ENCODE measurements around the gene PROK2. TPM values are rescaled to one million over a fixed set of nuclear protein-coding genes. Genes with fewer than 3 reads are reported as not detected.

The PROK2 gene
- total RNA-seq, 6 experiments from 2014 or later: 0.31 to 0.78 (median 0.47) TPM

DNA sequence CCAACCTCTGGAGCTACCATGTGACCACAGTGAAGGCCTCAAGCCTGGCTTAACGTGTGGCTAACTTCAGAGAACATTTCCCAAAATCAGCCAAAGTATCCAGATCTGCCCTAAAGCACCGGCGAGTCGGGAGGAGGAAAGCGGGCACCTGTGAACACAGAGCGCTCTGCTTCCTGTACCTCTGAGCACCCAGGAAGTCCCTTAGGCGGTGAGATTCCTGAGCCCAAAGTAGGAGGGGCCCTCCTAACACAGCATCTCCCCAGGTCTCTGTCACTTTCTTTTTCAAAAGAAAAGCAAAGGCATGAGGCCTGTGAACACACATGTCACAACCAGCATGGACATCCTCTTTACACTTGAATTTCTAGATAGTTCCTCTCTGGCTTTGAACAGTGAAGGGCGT is 58.8 kb downstream of the PROK2 start:
- ATAC-seq (no peak), DNase-seq (no peak)
- no peak overlapping the region for H3K4me3 ChIP-seq
- WGBS (ENCODE audit: insufficient coverage, low coverage, low lambda C conversion rate, missing lambda C conversion rate): 83% methylated on average over 2 of the region's 8 CpGs
- H3K4me1 ChIP-seq: peaks cover 0 to 9% (median 0%) of the 10 kb centered on the region in 4 donors
- H3K27ac ChIP-seq: peak overlapping the region in 1 of 3 donors; percentile 62
- intact Hi-C loops (cut with DNase I): no loop called here
- no peak for TF ChIP-seq POLR2A (IDR thresholded peaks at IDR 0.05)
- TF ChIP-seq, protein P1, sequence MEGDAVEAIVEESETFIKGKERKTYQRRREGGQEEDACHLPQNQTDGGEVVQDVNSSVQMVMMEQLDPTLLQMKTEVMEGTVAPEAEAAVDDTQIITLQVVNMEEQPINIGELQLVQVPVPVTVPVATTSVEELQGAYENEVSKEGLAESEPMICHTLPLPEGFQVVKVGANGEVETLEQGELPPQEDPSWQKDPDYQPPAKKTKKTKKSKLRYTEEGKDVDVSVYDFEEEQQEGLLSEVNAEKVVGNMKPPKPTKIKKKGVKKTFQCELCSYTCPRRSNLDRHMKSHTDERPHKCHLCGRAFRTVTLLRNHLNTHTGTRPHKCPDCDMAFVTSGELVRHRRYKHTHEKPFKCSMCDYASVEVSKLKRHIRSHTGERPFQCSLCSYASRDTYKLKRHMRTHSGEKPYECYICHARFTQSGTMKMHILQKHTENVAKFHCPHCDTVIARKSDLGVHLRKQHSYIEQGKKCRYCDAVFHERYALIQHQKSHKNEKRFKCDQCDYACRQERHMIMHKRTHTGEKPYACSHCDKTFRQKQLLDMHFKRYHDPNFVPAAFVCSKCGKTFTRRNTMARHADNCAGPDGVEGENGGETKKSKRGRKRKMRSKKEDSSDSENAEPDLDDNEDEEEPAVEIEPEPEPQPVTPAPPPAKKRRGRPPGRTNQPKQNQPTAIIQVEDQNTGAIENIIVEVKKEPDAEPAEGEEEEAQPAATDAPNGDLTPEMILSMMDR (IDR thresholded peaks at IDR 0.05): no peak
- H3K36me3 ChIP-seq: no peaks in the 10 kb centered on the region
- H3K9me3 ChIP-seq: no peaks in the 10 kb centered on the region
- no peaks in the 10 kb centered on the region for H3K27me3 ChIP-seq

DNA sequence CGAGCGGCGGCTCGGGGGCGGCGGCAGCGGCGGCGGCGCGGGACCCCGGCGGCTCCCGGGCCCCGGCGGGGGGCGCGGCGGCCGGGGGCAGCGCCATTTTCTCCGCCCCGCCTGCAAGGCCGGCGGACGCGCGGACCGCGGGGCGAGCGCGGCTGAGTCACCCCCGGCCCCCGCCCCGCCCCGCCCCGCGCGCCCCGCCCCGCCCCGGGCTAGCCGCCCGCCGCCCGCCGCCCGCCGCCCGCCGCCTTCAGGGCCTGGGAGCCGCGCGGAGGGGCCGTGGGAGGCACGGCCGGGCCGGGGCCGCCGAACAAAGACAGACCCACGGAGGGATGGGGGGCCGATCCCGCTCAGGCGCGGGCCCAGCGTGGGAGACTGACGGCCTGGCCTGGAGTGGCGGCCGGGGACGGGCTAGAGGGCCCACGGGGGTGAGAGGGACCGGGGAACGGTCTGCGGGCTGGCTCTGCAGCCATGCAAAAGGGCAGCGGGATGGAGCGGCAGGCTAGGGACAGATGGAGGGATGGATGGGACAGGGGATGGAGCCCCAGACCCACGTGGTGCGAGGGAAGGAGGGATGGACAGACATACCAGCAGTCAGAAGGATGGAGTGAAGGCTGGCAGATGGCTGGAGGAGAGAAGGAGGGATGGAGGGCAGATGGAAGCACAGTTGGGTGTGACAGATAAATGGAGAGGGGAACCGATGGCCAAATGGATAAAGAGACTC is 59.5 kb downstream of the PROK2 start, which contains the start of gene EIF4E3:
Gene EIF4E3, minus strand, starts transcription at position 132 of the 721 bp plus-strand sequence. Its CDS starts 35 bp downstream, at position 97.
- 13% methylated on average over 18 of the region's 80 CpGs for WGBS (ENCODE audit: insufficient coverage, low coverage, low lambda C conversion rate, missing lambda C conversion rate)
- Histone ChIP-seq H3K27me3 (no peaks in the 10 kb centered on the region), H3K9me3 (no peaks in the 10 kb centered on the region), H3K27ac (peak within 1 kb of the TSS; percentile 67 to 70 (median 68)), H3K4me1 (peaks cover 0 to 9% (median 0%) of the 10 kb centered on the region in 4 donors), H3K36me3 (no peaks in the 10 kb centered on the region), H3K4me3 (peak within 1 kb of the TSS; percentile 67 to 83 (median 72))
- ATAC-seq (peak; percentile 53 to 66 (median 55)), DNase-seq (peak; percentile 58 to 61 (median 59))
- no peak for TF ChIP-seq POLR2A (IDR thresholded peaks at IDR 0.05)
- TF ChIP-seq, protein P1 (IDR thresholded peaks at IDR 0.05): no peak
- intact Hi-C loops (cut with DNase I): no loop called here

DNA sequence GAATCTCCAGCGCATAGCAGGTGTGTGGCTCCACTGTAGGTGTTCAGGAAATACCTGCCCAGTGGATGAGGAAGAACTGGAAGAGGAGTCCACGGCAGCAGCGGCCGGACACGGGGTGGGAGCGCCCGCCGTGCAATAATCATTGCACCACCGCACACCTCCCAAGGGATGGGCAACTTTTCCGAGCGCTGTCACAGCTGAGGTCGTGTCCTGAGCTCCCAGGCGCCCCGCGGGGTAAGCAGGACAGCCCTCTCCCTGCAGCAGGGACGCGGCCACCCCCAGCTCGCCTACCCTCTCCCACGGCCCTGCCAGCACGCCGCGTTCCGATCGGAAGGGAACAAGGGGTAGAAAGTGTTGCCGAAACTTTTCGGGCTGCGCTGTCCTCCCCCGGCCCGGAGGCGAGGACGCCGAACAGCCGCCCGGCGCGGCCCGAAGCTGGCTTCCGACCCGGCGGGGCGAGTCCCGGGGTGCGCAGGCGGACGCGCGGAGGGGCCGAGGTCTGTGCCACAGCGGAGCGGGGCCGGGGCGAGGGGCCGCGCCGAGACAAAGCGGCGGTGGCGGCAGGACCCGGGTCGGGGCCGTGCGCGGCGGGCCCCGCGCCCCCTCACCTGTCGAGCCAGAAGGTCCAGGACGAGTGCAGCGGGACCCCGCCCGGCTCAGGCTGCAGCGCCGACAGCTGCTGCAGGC is 60.2 kb downstream of the PROK2 start:
- H3K36me3 ChIP-seq: no peaks in the 10 kb centered on the region
- H3K4me1 ChIP-seq: peaks cover 0 to 9% (median 0%) of the 10 kb centered on the region in 4 donors
- no peaks in the 10 kb centered on the region for H3K9me3 ChIP-seq
- H3K27me3 ChIP-seq: no peaks in the 10 kb centered on the region
- TF ChIP-seq POLR2A (IDR thresholded peaks at IDR 0.05): peak; percentile 16
- TF ChIP-seq, protein P1 (IDR thresholded peaks at IDR 0.05): no peak
- DNase-seq (peak; percentile 66 to 70 (median 67)), ATAC-seq (peak; percentile 72 to 82 (median 76))
- no CpG with 5 or more reads among the region's 73 CpGs for WGBS (ENCODE audit: insufficient coverage, low coverage, low lambda C conversion rate, missing lambda C conversion rate)
- peak overlapping the region; percentile 67 to 83 (median 72) for H3K4me3 ChIP-seq
- intact Hi-C loops (cut with DNase I): no loop called here
- H3K27ac ChIP-seq: peak overlapping the region; percentile 67 to 70 (median 68)

DNA sequence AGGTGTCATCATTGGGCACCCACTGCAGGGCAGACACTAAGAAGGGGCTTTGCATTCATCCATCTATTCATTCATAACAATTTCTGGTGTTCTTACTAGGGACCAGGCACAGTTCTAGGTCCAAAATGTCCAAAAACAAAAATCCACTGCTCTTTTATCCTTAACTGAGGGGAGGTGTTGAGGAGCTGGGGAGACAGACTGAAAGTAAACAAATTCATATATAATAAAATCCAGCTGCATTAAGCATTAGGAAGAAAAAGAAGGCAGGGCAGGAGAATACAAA is 60.8 kb downstream of the PROK2 start:
- TF ChIP-seq POLR2A (IDR thresholded peaks at IDR 0.05): no peak
- TF ChIP-seq, protein P1 (IDR thresholded peaks at IDR 0.05): no peak
- intact Hi-C loops (cut with DNase I): no loop called here
- Histone ChIP-seq H3K9me3 (no peaks in the 10 kb centered on the region), H3K4me3 (peak overlapping the region; percentile 67 to 83 (median 72)), H3K36me3 (no peaks in the 10 kb centered on the region), H3K27ac (peak overlapping the region in 1 of 3 donors; percentile 7), H3K4me1 (peaks cover 0 to 9% (median 0%) of the 10 kb centered on the region in 4 donors), H3K27me3 (no peaks in the 10 kb centered on the region)
- ATAC-seq: no peak
- DNase-seq: no peak

Measured in right lobe of liver (tissue), 6 donors.